Measurements from ENCODE around the gene RNASE3.
"Not testable (repeated sequence)": the region's sequence is repeated elsewhere in the genome, so short reads cannot be mapped to it uniquely, and the experiment has no call there.

The RNASE3 gene

GRCh38 chr14:20873370-20874177 lies 17.6 kb upstream of the RNASE3 start:
- H3K36me3 ChIP-seq (ENCODE audit: control insufficient read depth, insufficient read depth, low read length) = no peaks in the 10 kb centered on the region
- peaks cover 8% of the 10 kb centered on the region; the same call in 1 of the 2 replicates for H3K27me3 ChIP-seq (ENCODE audit: control insufficient read depth, insufficient read depth, low read length)
- peaks cover 5% of the 10 kb centered on the region; the same call in 1 of the 2 replicates for H3K9me3 ChIP-seq (ENCODE audit: control insufficient read depth, insufficient read depth, low read depth, low read length)
- no peaks in the 10 kb centered on the region for H3K4me1 ChIP-seq (ENCODE audit: control insufficient read depth, insufficient read depth, low read length)
- H3K4me3 ChIP-seq (ENCODE audit: low read depth, low read length) = peak overlapping the region; percentile 56
- no peak overlapping the region for H3K27ac ChIP-seq (ENCODE audit: low read depth, low read length)
- H3K9ac ChIP-seq (ENCODE audit: low read length) = peak overlapping the region; percentile 43

- Histone ChIP-seq H3K27ac (ENCODE audit: low read depth, low read length) (no peak overlapping the region), H3K9me3 (ENCODE audit: control insufficient read depth, insufficient read depth, low read depth, low read length) (peaks cover 6% of the 10 kb centered on the region; the same call in 1 of the 2 replicates), H3K9ac (ENCODE audit: low read length) (no peak overlapping the region), H3K36me3 (ENCODE audit: control insufficient read depth, insufficient read depth, low read length) (no peaks in the 10 kb centered on the region), H3K27me3 (ENCODE audit: control insufficient read depth, insufficient read depth, low read length) (peaks cover 10% of the 10 kb centered on the region; the same call in 1 of the 2 replicates), H3K4me3 (ENCODE audit: low read depth, low read length) (no peak overlapping the region), H3K4me1 (ENCODE audit: control insufficient read depth, insufficient read depth, low read length) (no peaks in the 10 kb centered on the region)
These were observed 14.2 kb upstream of the RNASE3 start for GRCh38 chr14:20877016-20877415.

GRCh38 chr14:20878695-20879094 lies 12.5 kb upstream of the RNASE3 start:
- Histone ChIP-seq H3K27ac (ENCODE audit: low read depth, low read length) (no peak overlapping the region), H3K27me3 (ENCODE audit: control insufficient read depth, insufficient read depth, low read length) (peaks cover 10% of the 10 kb centered on the region; the same call in 1 of the 2 replicates), H3K9me3 (ENCODE audit: control insufficient read depth, insufficient read depth, low read depth, low read length) (peaks cover 6% of the 10 kb centered on the region; the same call in 1 of the 2 replicates), H3K9ac (ENCODE audit: low read length) (no peak overlapping the region), H3K36me3 (ENCODE audit: control insufficient read depth, insufficient read depth, low read length) (no peaks in the 10 kb centered on the region), H3K4me3 (ENCODE audit: low read depth, low read length) (no peak overlapping the region), H3K4me1 (ENCODE audit: control insufficient read depth, insufficient read depth, low read length) (no peaks in the 10 kb centered on the region)

GRCh38 chr14:20881229-20881628 lies 10.0 kb upstream of the RNASE3 start:
- H3K27me3 ChIP-seq (ENCODE audit: control insufficient read depth, insufficient read depth, low read length); H3K4me3 ChIP-seq (ENCODE audit: low read depth, low read length); H3K4me1 ChIP-seq (ENCODE audit: control insufficient read depth, insufficient read depth, low read length); H3K36me3 ChIP-seq (ENCODE audit: control insufficient read depth, insufficient read depth, low read length); H3K9ac ChIP-seq (ENCODE audit: low read length); H3K27ac ChIP-seq (ENCODE audit: low read depth, low read length); H3K9me3 ChIP-seq (ENCODE audit: control insufficient read depth, insufficient read depth, low read depth, low read length): not testable (repeated sequence)

- not testable (repeated sequence) for H3K9me3 ChIP-seq (ENCODE audit: control insufficient read depth, insufficient read depth, low read depth, low read length); H3K9ac ChIP-seq (ENCODE audit: low read length); H3K4me1 ChIP-seq (ENCODE audit: control insufficient read depth, insufficient read depth, low read length); H3K4me3 ChIP-seq (ENCODE audit: low read depth, low read length); H3K27me3 ChIP-seq (ENCODE audit: control insufficient read depth, insufficient read depth, low read length); H3K27ac ChIP-seq (ENCODE audit: low read depth, low read length); H3K36me3 ChIP-seq (ENCODE audit: control insufficient read depth, insufficient read depth, low read length)
These were observed 8.4 kb upstream of the RNASE3 start for GRCh38 chr14:20882787-20883186.

GRCh38 chr14:20888411-20888810 lies 2.8 kb upstream of the RNASE3 start:
- not testable (repeated sequence) for H3K9me3 ChIP-seq (ENCODE audit: control insufficient read depth, insufficient read depth, low read depth, low read length); H3K4me3 ChIP-seq (ENCODE audit: low read depth, low read length); H3K9ac ChIP-seq (ENCODE audit: low read length); H3K4me1 ChIP-seq (ENCODE audit: control insufficient read depth, insufficient read depth, low read length); H3K36me3 ChIP-seq (ENCODE audit: control insufficient read depth, insufficient read depth, low read length); H3K27ac ChIP-seq (ENCODE audit: low read depth, low read length)
- peaks cover 25% of the 10 kb centered on the region for H3K27me3 ChIP-seq (ENCODE audit: control insufficient read depth, insufficient read depth, low read length)

GRCh38 chr14:20895322-20895721 lies 4.1 kb downstream of the RNASE3 start:
- not testable (repeated sequence) for H3K36me3 ChIP-seq (ENCODE audit: control insufficient read depth, insufficient read depth, low read length); H3K9ac ChIP-seq (ENCODE audit: low read length); H3K27ac ChIP-seq (ENCODE audit: low read depth, low read length); H3K4me3 ChIP-seq (ENCODE audit: low read depth, low read length); H3K4me1 ChIP-seq (ENCODE audit: control insufficient read depth, insufficient read depth, low read length); H3K9me3 ChIP-seq (ENCODE audit: control insufficient read depth, insufficient read depth, low read depth, low read length)
- H3K27me3 ChIP-seq (ENCODE audit: control insufficient read depth, insufficient read depth, low read length) = peaks cover 27% of the 10 kb centered on the region

- no peak overlapping the region for H3K27ac ChIP-seq (ENCODE audit: low read depth, low read length)
- H3K4me1 ChIP-seq (ENCODE audit: control insufficient read depth, insufficient read depth, low read length) = peaks cover 8% of the 10 kb centered on the region
- H3K4me3 ChIP-seq (ENCODE audit: low read depth, low read length) = no peak overlapping the region
- H3K36me3 ChIP-seq (ENCODE audit: control insufficient read depth, insufficient read depth, low read length) = no peaks in the 10 kb centered on the region
- H3K9me3 ChIP-seq (ENCODE audit: control insufficient read depth, insufficient read depth, low read depth, low read length) = no peaks in the 10 kb centered on the region
- no peak overlapping the region for H3K9ac ChIP-seq (ENCODE audit: low read length)
- H3K27me3 ChIP-seq (ENCODE audit: control insufficient read depth, insufficient read depth, low read length) = no peaks in the 10 kb centered on the region
These were observed 13.3 kb downstream of the RNASE3 start for GRCh38 chr14:20904393-20905029.

- Histone ChIP-seq H3K36me3 (ENCODE audit: control insufficient read depth, insufficient read depth, low read length) (no peaks in the 10 kb centered on the region), H3K9ac (ENCODE audit: low read length) (no peak overlapping the region), H3K9me3 (ENCODE audit: control insufficient read depth, insufficient read depth, low read depth, low read length) (peaks cover 3% of the 10 kb centered on the region), H3K4me3 (ENCODE audit: low read depth, low read length) (no peak overlapping the region), H3K27me3 (ENCODE audit: control insufficient read depth, insufficient read depth, low read length) (no peaks in the 10 kb centered on the region), H3K27ac (ENCODE audit: low read depth, low read length) (no peak overlapping the region), H3K4me1 (ENCODE audit: control insufficient read depth, insufficient read depth, low read length) (peaks cover 8% of the 10 kb centered on the region)
These were observed 14.5 kb downstream of the RNASE3 start for GRCh38 chr14:20905676-20906075.

GRCh38 chr14:20907214-20907613 lies 16.0 kb downstream of the RNASE3 start:
- Histone ChIP-seq H3K36me3 (ENCODE audit: control insufficient read depth, insufficient read depth, low read length) (no peaks in the 10 kb centered on the region), H3K9me3 (ENCODE audit: control insufficient read depth, insufficient read depth, low read depth, low read length) (peaks cover 5% of the 10 kb centered on the region), H3K27me3 (ENCODE audit: control insufficient read depth, insufficient read depth, low read length) (no peaks in the 10 kb centered on the region), H3K4me3 (ENCODE audit: low read depth, low read length) (no peak overlapping the region), H3K27ac (ENCODE audit: low read depth, low read length) (no peak overlapping the region), H3K9ac (ENCODE audit: low read length) (no peak overlapping the region), H3K4me1 (ENCODE audit: control insufficient read depth, insufficient read depth, low read length) (peaks cover 8% of the 10 kb centered on the region)

- not testable (repeated sequence) for H3K27me3 ChIP-seq (ENCODE audit: control insufficient read depth, insufficient read depth, low read length); H3K36me3 ChIP-seq (ENCODE audit: control insufficient read depth, insufficient read depth, low read length); H3K9ac ChIP-seq (ENCODE audit: low read length); H3K9me3 ChIP-seq (ENCODE audit: control insufficient read depth, insufficient read depth, low read depth, low read length); H3K27ac ChIP-seq (ENCODE audit: low read depth, low read length); H3K4me1 ChIP-seq (ENCODE audit: control insufficient read depth, insufficient read depth, low read length); H3K4me3 ChIP-seq (ENCODE audit: low read depth, low read length)
These were observed 19.6 kb downstream of the RNASE3 start for GRCh38 chr14:20910822-20911221.
